Right hindlimb (tissue), 1 donor: ENCODE measurements around the gene AGAP2.
"Not testable (repeated sequence)": the region's sequence is repeated elsewhere in the genome, so short reads cannot be mapped to it uniquely, and the experiment has no call there.

Source experiments
- DNase-seq: peaks from one replicate; pipeline ENCODE4 v3.0.0-alpha.2; 2018

The AGAP2 gene

GRCh38 chr12:57693317-57693658 lies 45.3 kb downstream of the AGAP2 start:
- no peak for DNase-seq

DNA sequence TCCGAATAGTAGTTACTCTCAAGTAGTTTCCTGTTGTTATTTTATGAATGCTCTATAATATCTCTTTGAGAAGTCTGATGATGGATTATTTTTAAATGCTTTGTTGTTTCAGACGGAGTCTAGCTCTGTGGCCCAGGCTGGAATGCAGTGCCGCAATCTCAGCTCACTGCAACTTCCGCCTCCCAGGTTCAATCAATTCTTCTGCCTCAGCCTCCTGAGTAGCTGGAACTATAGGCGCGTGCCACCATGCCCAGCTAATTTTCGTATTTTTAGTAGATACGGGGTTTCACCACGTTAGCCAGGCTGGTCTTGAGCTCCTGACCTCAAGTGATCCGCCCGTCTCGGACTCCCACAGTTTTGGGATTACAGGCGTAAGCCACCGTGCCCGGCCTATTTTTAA lies 46.0 kb downstream of the AGAP2 start:
- DNase-seq = no peak

DNA sequence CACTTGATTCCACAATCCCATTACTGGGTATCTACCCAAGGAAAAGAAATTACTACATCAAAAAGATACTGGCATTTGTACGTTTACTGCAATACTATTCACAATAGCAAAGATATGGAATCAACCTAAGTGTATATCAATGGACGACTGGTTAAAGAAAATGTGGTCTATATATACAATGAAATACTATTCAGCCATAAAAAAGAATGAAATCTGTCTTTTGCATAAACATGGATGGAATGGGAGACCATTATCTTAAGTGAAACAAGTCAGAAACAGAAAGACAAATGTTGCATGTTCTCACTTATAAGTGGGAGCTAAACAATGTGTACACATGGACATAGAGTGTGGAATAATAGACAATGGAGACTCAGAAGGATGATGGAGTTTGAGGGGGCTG lies 49.6 kb downstream of the AGAP2 start:
- no peak for DNase-seq

DNA sequence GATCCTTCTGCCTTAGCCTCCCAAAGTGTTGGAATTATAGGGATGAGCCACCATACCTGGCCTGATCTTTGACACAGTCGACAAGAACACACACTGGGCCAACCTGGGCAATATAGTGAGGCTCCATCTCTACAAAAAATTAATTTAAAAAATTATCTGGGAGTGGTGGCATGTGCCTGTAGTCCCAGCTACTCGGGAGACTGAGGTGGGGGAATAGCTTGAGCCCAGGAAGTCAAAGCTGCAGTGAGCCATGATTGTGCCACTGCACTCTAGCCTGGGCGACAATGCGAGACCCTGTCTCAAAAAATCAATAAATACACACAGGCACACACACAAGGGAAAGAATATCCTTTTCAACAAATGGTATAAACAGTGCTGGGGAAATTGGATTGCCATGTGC lies 50.7 kb downstream of the AGAP2 start:
- no peak for DNase-seq

- no peak for DNase-seq
Measured at GRCh38 chr12:57679697-57680096, 58.8 kb downstream of the AGAP2 start.

DNA sequence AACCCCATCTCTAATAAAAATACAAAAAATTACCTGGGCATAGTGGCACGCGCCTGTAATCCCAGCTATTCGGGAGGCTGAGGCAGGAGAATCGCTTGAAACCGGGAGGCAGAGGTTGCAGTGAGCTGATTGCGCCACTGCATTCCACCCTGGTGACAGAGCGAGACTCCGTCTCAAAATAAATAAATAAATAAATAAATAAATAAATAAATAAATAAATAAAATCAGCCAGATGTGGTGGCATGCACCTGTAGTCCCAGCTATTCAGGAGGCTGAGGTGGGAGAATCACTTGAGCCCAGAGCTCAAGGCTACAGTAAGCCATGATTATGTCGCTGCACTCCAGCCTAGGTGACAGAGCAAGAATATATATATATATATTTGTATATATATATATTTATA lies 60.6 kb downstream of the AGAP2 start:
- DNase-seq = not testable (repeated sequence)

- no peak for DNase-seq
Measured at GRCh38 chr12:57674691-57675090, 63.9 kb downstream of the AGAP2 start.
